HepG2 (cell line): Measurements from ENCODE around the gene ARHGAP9. TPM values are rescaled to one million over a fixed set of nuclear protein-coding genes. Genes with fewer than 3 reads are reported as not detected.

ENCODE experiments used
- CBFB ChIP-seq: sonication (generic); formaldehyde crosslinking; IDR thresholded peaks from 2 replicates; pipeline ENCODE4 v1.4.0; 2020; ENCODE audit warnings: missing genetic modification reagents
- E2F5 ChIP-seq: sonication (generic); formaldehyde crosslinking; conservative IDR thresholded peaks from 2 replicates; pipeline ENCODE4 v1.4.0; 2020; ENCODE audit warnings: missing genetic modification reagents
- IRF2 ChIP-seq: IDR thresholded peaks from 2 replicates; pipeline ENCODE4 v1.6.1; 2018; ENCODE audit warnings: missing genetic modification reagents, missing compliant biosample characterization
- JUN ChIP-seq: sonication (generic); formaldehyde crosslinking; IDR thresholded peaks from 2 replicates; pipeline ENCODE4 v1.4.0; 2020; ENCODE audit warnings: mild to moderate bottlenecking, missing genetic modification reagents
- KAT8 ChIP-seq: IDR thresholded peaks from 2 replicates; pipeline ENCODE4 v1.6.1; 2016; ENCODE audit warnings: missing genetic modification reagents, missing compliant biosample characterization
- KDM2A ChIP-seq: sonication (generic); formaldehyde crosslinking; IDR thresholded peaks from 2 replicates; pipeline ENCODE4 v1.4.0; 2020; ENCODE audit warnings: low read depth, missing genetic modification reagents, borderline replicate concordance
- KMT2B ChIP-seq: IDR thresholded peaks from 2 replicates; pipeline ENCODE4 v1.6.1; 2016; ENCODE audit warnings: missing genetic modification reagents, missing compliant biosample characterization
- MEIS1 ChIP-seq: sonication (generic); formaldehyde crosslinking; IDR thresholded peaks from 2 replicates; pipeline ENCODE4 v1.9.0; 2021; ENCODE audit warnings: mild to moderate bottlenecking, missing genetic modification reagents, moderate library complexity, borderline replicate concordance
- NCOA1 ChIP-seq: sonication (generic); formaldehyde crosslinking; IDR thresholded peaks from 2 replicates; pipeline ENCODE4 v1.9.0; 2021; ENCODE audit warnings: missing genetic modification reagents
- NFYB ChIP-seq: sonication (generic); formaldehyde crosslinking; IDR thresholded peaks from 2 replicates; pipeline ENCODE4 v1.4.0; 2020; ENCODE audit warnings: missing genetic modification reagents
- PHF21A ChIP-seq: sonication (generic); formaldehyde crosslinking; IDR thresholded peaks from 2 replicates; pipeline ENCODE4 v1.5.0; 2020; ENCODE audit warnings: mild to moderate bottlenecking, missing genetic modification reagents
- RFX3 ChIP-seq: IDR thresholded peaks from 2 replicates; pipeline ENCODE4 v1.6.1; 2016; ENCODE audit warnings: missing biosample characterization, missing genetic modification reagents
- SALL1 ChIP-seq: sonication (generic); formaldehyde crosslinking; IDR thresholded peaks from 2 replicates; pipeline ENCODE4 v1.8.0; 2022; ENCODE audit warnings: mild to moderate bottlenecking, missing genetic modification reagents
- TFDP2 ChIP-seq: sonication (generic); formaldehyde crosslinking; IDR thresholded peaks from 2 replicates; pipeline ENCODE4 v1.4.0; 2020; ENCODE audit warnings: missing genetic modification reagents
- ZNF776 ChIP-seq: sonication (generic); formaldehyde crosslinking; IDR thresholded peaks from 2 replicates; pipeline ENCODE4 v1.4.0; 2020; ENCODE audit warnings: mild to moderate bottlenecking, missing genetic modification reagents
- polyA plus RNA-seq, 8 experiments: library from polyadenylated mRNA; depleted of rRNA in 3 of 8; stranded (reverse) in 7 of 8; unstranded in 1 of 8; fragments of >200 nt; fragmentation: Illumina TruSeq in 4 of 8; extraction: Trizol in 4 of 8; gene quantifications; 2 replicates each; pipeline versions ENCODE4 v1.2.1 to v1.2.3, GENCODE V29; 2011 to 2016; ENCODE audit warnings: low read depth in 4 of 8, missing spikeins in 1 of 8, mixed read lengths in 1 of 8; ENCODE audit not compliant: insufficient read depth in 1 of 8
- total RNA-seq, 5 experiments: library from RNA; depleted of rRNA; stranded (reverse); fragments of >200 nt; fragmentation: Illumina TruSeq; extraction: Trizol; gene quantifications; 2 replicates each; pipeline ENCODE4 v1.2.3, GENCODE V29; 2016; ENCODE audit warnings: low read depth in 1 of 5
- TF ChIP-seq, protein P1 (sequence below): IDR thresholded peaks from 2 replicates; pipeline ENCODE4 v1.6.1; 2018; ENCODE audit warnings: missing genetic modification reagents, mild to moderate bottlenecking, missing compliant biosample characterization
- TF ChIP-seq, protein P2 (sequence below): sonication (generic); formaldehyde crosslinking; IDR thresholded peaks from 2 replicates; pipeline ENCODE4 v1.4.0; 2020; ENCODE audit warnings: missing genetic modification reagents
- TF ChIP-seq, protein P3 (sequence below): sonication (generic); formaldehyde crosslinking; IDR thresholded peaks from 2 replicates; pipeline ENCODE4 v1.5.1; 2020; ENCODE audit warnings: missing genetic modification reagents, mild to moderate bottlenecking, borderline replicate concordance
- TF ChIP-seq, protein P4 (sequence below): sonication (generic); formaldehyde crosslinking; IDR thresholded peaks from 2 replicates; pipeline ENCODE4 v1.5.0; 2020; ENCODE audit warnings: mild to moderate bottlenecking, missing genetic modification reagents, borderline replicate concordance

Gene ARHGAP9
- total and polyA plus RNA-seq, 2 of the 13 experiments (the other 11 are each of a cell fraction or from before 2014, with no cell fraction given): 0.18 to 1.2 TPM

- TF ChIP-seq, protein P1, sequence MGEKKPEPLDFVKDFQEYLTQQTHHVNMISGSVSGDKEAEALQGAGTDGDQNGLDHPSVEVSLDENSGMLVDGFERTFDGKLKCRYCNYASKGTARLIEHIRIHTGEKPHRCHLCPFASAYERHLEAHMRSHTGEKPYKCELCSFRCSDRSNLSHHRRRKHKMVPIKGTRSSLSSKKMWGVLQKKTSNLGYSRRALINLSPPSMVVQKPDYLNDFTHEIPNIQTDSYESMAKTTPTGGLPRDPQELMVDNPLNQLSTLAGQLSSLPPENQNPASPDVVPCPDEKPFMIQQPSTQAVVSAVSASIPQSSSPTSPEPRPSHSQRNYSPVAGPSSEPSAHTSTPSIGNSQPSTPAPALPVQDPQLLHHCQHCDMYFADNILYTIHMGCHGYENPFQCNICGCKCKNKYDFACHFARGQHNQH: peak; percentile 65; the same call in 1 of the 2 replicates
- 0 out of 2 replicates have a peak, but pooled peaks have one; percentile 21 for TF ChIP-seq PHF21A (CRISPR knock-in tag)
- no peak for TF ChIP-seq JUN (CRISPR knock-in tag)
- TF ChIP-seq, protein P2, sequence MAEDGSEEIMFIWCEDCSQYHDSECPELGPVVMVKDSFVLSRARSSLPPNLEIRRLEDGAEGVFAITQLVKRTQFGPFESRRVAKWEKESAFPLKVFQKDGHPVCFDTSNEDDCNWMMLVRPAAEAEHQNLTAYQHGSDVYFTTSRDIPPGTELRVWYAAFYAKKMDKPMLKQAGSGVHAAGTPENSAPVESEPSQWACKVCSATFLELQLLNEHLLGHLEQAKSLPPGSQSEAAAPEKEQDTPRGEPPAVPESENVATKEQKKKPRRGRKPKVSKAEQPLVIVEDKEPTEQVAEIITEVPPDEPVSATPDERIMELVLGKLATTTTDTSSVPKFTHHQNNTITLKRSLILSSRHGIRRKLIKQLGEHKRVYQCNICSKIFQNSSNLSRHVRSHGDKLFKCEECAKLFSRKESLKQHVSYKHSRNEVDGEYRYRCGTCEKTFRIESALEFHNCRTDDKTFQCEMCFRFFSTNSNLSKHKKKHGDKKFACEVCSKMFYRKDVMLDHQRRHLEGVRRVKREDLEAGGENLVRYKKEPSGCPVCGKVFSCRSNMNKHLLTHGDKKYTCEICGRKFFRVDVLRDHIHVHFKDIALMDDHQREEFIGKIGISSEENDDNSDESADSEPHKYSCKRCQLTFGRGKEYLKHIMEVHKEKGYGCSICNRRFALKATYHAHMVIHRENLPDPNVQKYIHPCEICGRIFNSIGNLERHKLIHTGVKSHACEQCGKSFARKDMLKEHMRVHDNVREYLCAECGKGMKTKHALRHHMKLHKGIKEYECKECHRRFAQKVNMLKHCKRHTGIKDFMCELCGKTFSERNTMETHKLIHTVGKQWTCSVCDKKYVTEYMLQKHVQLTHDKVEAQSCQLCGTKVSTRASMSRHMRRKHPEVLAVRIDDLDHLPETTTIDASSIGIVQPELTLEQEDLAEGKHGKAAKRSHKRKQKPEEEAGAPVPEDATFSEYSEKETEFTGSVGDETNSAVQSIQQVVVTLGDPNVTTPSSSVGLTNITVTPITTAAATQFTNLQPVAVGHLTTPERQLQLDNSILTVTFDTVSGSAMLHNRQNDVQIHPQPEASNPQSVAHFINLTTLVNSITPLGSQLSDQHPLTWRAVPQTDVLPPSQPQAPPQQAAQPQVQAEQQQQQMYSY (CRISPR knock-in tag): peak; percentile 98
- no peak for TF ChIP-seq E2F5
- TF ChIP-seq, protein P3, sequence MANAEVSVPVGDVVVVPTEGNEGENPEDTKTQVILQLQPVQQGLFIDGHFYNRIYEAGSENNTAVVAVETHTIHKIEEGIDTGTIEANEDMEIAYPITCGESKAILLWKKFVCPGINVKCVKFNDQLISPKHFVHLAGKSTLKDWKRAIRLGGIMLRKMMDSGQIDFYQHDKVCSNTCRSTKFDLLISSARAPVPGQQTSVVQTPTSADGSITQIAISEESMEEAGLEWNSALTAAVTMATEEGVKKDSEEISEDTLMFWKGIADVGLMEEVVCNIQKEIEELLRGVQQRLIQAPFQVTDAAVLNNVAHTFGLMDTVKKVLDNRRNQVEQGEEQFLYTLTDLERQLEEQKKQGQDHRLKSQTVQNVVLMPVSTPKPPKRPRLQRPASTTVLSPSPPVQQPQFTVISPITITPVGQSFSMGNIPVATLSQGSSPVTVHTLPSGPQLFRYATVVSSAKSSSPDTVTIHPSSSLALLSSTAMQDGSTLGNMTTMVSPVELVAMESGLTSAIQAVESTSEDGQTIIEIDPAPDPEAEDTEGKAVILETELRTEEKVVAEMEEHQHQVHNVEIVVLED (CRISPR knock-in tag): no peak
- TF ChIP-seq RFX3 (CRISPR knock-in tag): no peak
- TF ChIP-seq, protein P4, sequence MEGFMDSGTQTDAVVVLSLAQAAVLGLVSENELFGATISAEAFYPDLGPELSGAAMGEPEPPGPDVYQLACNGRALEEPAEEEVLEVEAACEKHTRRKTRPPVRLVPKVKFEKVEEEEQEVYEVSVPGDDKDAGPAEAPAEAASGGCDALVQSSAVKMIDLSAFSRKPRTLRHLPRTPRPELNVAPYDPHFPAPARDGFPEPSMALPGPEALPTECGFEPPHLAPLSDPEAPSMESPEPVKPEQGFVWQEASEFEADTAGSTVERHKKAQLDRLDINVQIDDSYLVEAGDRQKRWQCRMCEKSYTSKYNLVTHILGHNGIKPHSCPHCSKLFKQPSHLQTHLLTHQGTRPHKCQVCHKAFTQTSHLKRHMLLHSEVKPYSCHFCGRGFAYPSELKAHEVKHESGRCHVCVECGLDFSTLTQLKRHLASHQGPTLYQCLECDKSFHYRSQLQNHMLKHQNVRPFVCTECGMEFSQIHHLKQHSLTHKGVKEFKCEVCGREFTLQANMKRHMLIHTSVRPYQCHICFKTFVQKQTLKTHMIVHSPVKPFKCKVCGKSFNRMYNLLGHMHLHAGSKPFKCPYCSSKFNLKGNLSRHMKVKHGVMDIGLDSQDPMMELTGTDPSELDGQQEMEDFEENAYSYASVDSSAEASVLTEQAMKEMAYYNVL (CRISPR knock-in tag): 0 out of 2 replicates have a peak, but pooled peaks have one; percentile 39
- peak; percentile 44; the same call in 1 of the 2 replicates for TF ChIP-seq KAT8 (CRISPR knock-in tag)
- no peak for TF ChIP-seq ZNF776 (CRISPR knock-in tag)
- no peak for TF ChIP-seq MEIS1 (CRISPR knock-in tag)
- TF ChIP-seq KDM2A: peak; percentile 83; the same call in 1 of the 2 replicates
- TF ChIP-seq NCOA1: no peak
- 0 out of 2 replicates have a peak, but pooled peaks have one; percentile 15 for TF ChIP-seq CBFB (CRISPR knock-in tag)
- no peak for TF ChIP-seq KMT2B (CRISPR knock-in tag)
- no peak for TF ChIP-seq NFYB (CRISPR knock-in tag)
- TF ChIP-seq SALL1 (CRISPR knock-in tag): peak; percentile 50; the same call in 1 of the 2 replicates
- peak; percentile 21; the same call in 1 of the 2 replicates for TF ChIP-seq TFDP2 (CRISPR knock-in tag)
- TF ChIP-seq IRF2 (CRISPR knock-in tag): peak; percentile 17; the same call in 1 of the 2 replicates
These were observed 17.3 kb downstream of the ARHGAP9 start (continued) for GRCh38 chr12:57462251-57462911.
